BJ (cell line): ENCODE results near the gene ZNF346. TPM values are rescaled to one million over a fixed set of nuclear protein-coding genes. Genes with fewer than 3 reads are reported as not detected.

Experiments
- CTCF ChIA-PET: fragments of 350-600 bp; formaldehyde crosslinking; extraction: SDS; loops from one replicate; lab custom pipeline; 2021; ENCODE audit warnings: antibody characterized with exemption, inconsistent platforms; lab: Yijun Ruan, JAX
- POLR2A ChIA-PET: fragments of 300-600 bp; sonication (Branson Sonifier 250); formaldehyde crosslinking; extraction: SDS; loops from one replicate; lab custom pipeline; 2021; ENCODE audit warnings: antibody characterized with exemption; lab: Charles Lee
- DNase-seq: peaks from one replicate; pipeline ENCODE4 v3.0.0-alpha.2; 2011; ENCODE audit warnings: low read depth
- H3K27me3 ChIP-seq: 2 replicates; pipeline ENCODE4 v1.6.0; 2011; ENCODE audit warnings: low read length; ENCODE audit not compliant: control insufficient read depth, insufficient read depth
- H3K36me3 ChIP-seq: 2 replicates; pipeline ENCODE4 v1.5.1; 2011; ENCODE audit warnings: low read length; ENCODE audit not compliant: control insufficient read depth, insufficient read depth
- H3K4me3 ChIP-seq: 2 replicates; pipeline ENCODE4 v1.5.1; 2011; ENCODE audit warnings: low read depth, mild to moderate bottlenecking, control low read depth, low read length
- CTCF ChIP-seq: IDR thresholded peaks from 2 replicates; pipeline ENCODE4 v1.5.1; 2011; ENCODE audit warnings: low read depth, mild to moderate bottlenecking, control low read depth, inconsistent platforms, low read length, moderate library complexity; ENCODE audit not compliant: insufficient read depth
- polyA plus RNA-seq: library from polyadenylated mRNA; depleted of rRNA; stranded (reverse); fragments of >200 nt; gene quantifications from 2 replicates; pipeline ENCODE4 v1.2.3, GENCODE V29; 2011

The ZNF346 gene
- polyA plus RNA-seq, 1 experiment = 16.8 TPM

- TF ChIP-seq CTCF = no peak
- no peak for DNase-seq
- CTCF ChIA-PET = interaction anchor here (0.6 to 1.3 kb wide), 5 partner anchors 9 to 358 kb away, joined by 3 to 6 read pairs (median 3); no protein-coding TSS in a partner anchor
- Histone ChIP-seq H3K27me3 (no peaks in the 10 kb centered on the region), H3K4me3 (no peak overlapping the region), H3K36me3 (no peaks in the 10 kb centered on the region)
- POLR2A ChIA-PET = no interaction called here
These were observed 101.4 kb downstream of the ZNF346 start for GRCh38 chr5:177123789-177124485.

DNA sequence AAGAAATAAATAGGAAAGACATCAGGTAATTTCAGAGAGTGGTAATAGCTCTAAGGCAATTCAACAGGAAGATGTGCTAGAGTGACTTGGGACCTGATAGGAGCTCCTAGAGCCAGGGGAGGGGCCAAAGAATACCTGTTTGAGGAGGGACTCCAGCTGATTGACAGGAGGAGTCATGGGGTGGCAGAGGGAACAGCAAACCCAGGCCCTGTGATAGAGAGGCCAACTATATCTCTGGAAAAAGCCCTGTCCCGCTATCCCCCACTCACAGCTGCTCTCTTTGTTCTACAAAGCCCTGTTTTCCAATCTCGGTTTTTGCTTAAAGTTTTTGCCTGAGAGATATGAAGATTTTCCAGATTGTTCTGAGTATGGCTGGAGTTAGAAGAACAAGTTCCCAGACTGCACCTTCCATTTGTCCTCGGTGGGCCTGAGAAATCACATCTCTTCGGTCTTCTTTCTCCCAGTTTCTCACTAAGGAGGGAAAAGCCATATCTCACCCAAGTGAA, 102.0 kb downstream of the ZNF346 start:
- Histone ChIP-seq H3K27me3 (no peaks in the 10 kb centered on the region), H3K36me3 (no peaks in the 10 kb centered on the region), H3K4me3 (no peak overlapping the region)
- POLR2A ChIA-PET = no interaction called here
- DNase-seq = no peak
- CTCF ChIA-PET = interaction anchor here (0.6 to 1.3 kb wide), 4 partner anchors 10 to 106 kb away, joined by 3 to 6 read pairs (median 3); no protein-coding TSS in a partner anchor
- TF ChIP-seq CTCF = no peak

DNA sequence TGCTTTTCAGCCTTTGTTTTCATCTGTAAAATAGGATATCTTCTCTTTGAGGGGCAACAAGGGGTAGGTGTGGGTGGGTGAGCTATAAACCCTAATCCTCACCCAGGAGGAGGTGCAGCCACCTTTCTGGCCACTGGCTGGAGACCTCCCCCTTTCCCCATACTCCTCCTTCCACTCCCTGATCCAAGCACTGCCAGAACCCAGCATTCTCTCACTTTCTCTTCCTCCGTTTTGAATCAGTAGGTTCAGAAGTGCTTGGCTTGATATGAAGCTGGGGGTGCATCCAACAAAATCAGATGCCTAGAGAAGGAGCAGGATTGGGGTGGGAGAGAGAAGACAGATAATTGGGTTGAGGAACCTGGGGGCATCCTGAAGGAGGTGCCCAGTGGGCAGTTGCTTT, 104.3 kb downstream of the ZNF346 start:
- no peaks in the 10 kb centered on the region for H3K36me3 ChIP-seq
- POLR2A ChIA-PET = no interaction called here
- CTCF ChIA-PET = interaction anchor here (0.9 to 4.4 kb wide), 3 partner anchors 9 to 16 kb away, joined by 3 to 33 read pairs (median 4); no protein-coding TSS in a partner anchor

GRCh38 chr5:177128551-177128981, 106.1 kb downstream of the ZNF346 start:
- no peak for TF ChIP-seq CTCF
- no peak overlapping the region for H3K4me3 ChIP-seq
- H3K27me3 ChIP-seq = no peaks in the 10 kb centered on the region
- CTCF ChIA-PET = interaction anchor here (0.7 to 4.4 kb wide), 2 partner anchors 15 to 119 kb away, joined by 3 to 33 read pairs; no protein-coding TSS in a partner anchor
- POLR2A ChIA-PET = no interaction called here
- H3K36me3 ChIP-seq = no peaks in the 10 kb centered on the region
- no peak for DNase-seq

More for the DNA sequence above, 104.3 kb downstream of the ZNF346 start:
- Histone ChIP-seq H3K4me3 (no peak overlapping the region), H3K27me3 (no peaks in the 10 kb centered on the region)
- no peak for DNase-seq
- TF ChIP-seq CTCF = no peak
